ENCODE measurements around the gene CFAP46.

CFAP46 gene

DNA sequence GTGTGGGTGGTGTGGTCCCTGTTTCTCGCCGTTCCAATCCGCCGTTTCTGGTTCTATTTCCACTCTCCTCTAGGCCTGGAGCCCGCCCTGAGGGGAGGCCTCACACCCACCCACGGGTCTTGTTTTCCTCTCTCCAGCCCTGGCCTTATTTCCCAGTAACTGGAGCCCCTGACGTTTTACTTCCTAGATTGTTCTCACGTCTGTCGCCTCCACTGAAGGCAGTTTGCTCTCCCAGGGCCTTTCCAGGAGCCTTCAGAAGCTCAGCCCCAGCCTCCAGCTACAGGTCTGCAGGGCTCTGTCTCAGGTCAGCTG, 30.6 kb downstream of the CFAP46 start:
- DNase-seq (ENCODE audit: low read depth) = no peak
- TF ChIP-seq, protein P1, sequence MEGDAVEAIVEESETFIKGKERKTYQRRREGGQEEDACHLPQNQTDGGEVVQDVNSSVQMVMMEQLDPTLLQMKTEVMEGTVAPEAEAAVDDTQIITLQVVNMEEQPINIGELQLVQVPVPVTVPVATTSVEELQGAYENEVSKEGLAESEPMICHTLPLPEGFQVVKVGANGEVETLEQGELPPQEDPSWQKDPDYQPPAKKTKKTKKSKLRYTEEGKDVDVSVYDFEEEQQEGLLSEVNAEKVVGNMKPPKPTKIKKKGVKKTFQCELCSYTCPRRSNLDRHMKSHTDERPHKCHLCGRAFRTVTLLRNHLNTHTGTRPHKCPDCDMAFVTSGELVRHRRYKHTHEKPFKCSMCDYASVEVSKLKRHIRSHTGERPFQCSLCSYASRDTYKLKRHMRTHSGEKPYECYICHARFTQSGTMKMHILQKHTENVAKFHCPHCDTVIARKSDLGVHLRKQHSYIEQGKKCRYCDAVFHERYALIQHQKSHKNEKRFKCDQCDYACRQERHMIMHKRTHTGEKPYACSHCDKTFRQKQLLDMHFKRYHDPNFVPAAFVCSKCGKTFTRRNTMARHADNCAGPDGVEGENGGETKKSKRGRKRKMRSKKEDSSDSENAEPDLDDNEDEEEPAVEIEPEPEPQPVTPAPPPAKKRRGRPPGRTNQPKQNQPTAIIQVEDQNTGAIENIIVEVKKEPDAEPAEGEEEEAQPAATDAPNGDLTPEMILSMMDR (conservative IDR thresholded peaks at IDR 0.05; ENCODE audit: control insufficient read depth, insufficient read depth, low read depth, low read length) = no peak
- H3K4me3 ChIP-seq (ENCODE audit: control insufficient read depth, low read depth, low read length) = no peak overlapping the region

GRCh38 chr10:132910901-132911785, 31.2 kb downstream of the CFAP46 start:
- TF ChIP-seq, protein P1 (conservative IDR thresholded peaks at IDR 0.05; ENCODE audit: control insufficient read depth, insufficient read depth, low read depth, low read length) = no peak
- no peak overlapping the region for H3K4me3 ChIP-seq (ENCODE audit: control insufficient read depth, low read depth, low read length)
- peak; percentile 7 for DNase-seq (ENCODE audit: low read depth)

- TF ChIP-seq, protein P1 (conservative IDR thresholded peaks at IDR 0.05; ENCODE audit: control insufficient read depth, insufficient read depth, low read depth, low read length) = no peak
- DNase-seq (ENCODE audit: low read depth) = no peak
- H3K4me3 ChIP-seq (ENCODE audit: control insufficient read depth, low read depth, low read length) = no peak overlapping the region
Measured at GRCh38 chr10:132910186-132910880, 32.0 kb downstream of the CFAP46 start.

GRCh38 chr10:132909491-132910071, 32.8 kb downstream of the CFAP46 start:
- no peak for DNase-seq (ENCODE audit: low read depth)
- TF ChIP-seq, protein P1 (conservative IDR thresholded peaks at IDR 0.05; ENCODE audit: control insufficient read depth, insufficient read depth, low read depth, low read length) = no peak
- no peak overlapping the region for H3K4me3 ChIP-seq (ENCODE audit: control insufficient read depth, low read depth, low read length)

GRCh38 chr10:132908621-132909295, 33.6 kb downstream of the CFAP46 start:
- TF ChIP-seq, protein P1 (conservative IDR thresholded peaks at IDR 0.05; ENCODE audit: control insufficient read depth, insufficient read depth, low read depth, low read length) = no peak
- no peak overlapping the region for H3K4me3 ChIP-seq (ENCODE audit: control insufficient read depth, low read depth, low read length)
- DNase-seq (ENCODE audit: low read depth) = no peak

GRCh38 chr10:132907821-132908620, 34.3 kb downstream of the CFAP46 start:
- no peak for DNase-seq (ENCODE audit: low read depth)
- no peak overlapping the region for H3K4me3 ChIP-seq (ENCODE audit: control insufficient read depth, low read depth, low read length)
- TF ChIP-seq, protein P1 (conservative IDR thresholded peaks at IDR 0.05; ENCODE audit: control insufficient read depth, insufficient read depth, low read depth, low read length) = no peak
